HG02840 (cell line): ENCODE data around the gene CRCP.
"Not testable (repeated sequence)": the region's sequence is repeated elsewhere in the genome, so short reads cannot be mapped to it uniquely, and the experiment has no call there.

Experiments used
- ATAC-seq: cut with Tn5 transposase; IDR thresholded peaks from one replicate; pipeline ENCODE4 v1.9.1; 2021; ENCODE audit warnings: mild to moderate bottlenecking, moderate library complexity, moderate number of reproducible peaks; ENCODE audit not compliant: unreplicated experiment, low FRiP score

CRCP gene

GRCh38 chr7:66105263-66105748 lies 9.3 kb upstream of the CRCP start:
- ATAC-seq: no peak

- ATAC-seq: not testable (repeated sequence)
Observed at GRCh38 chr7:66108410-66108809, 6.2 kb upstream of the CRCP start.

- no peak for ATAC-seq
Observed at GRCh38 chr7:66110856-66111255, 3.8 kb upstream of the CRCP start.

- not testable (repeated sequence) for ATAC-seq
Observed at GRCh38 chr7:66116680-66117420, 2.2 kb downstream of the CRCP start.

- no peak for ATAC-seq
Observed at GRCh38 chr7:66118603-66119002, 4.0 kb downstream of the CRCP start.

GRCh38 chr7:66119245-66119850 lies 4.7 kb downstream of the CRCP start:
- ATAC-seq: no peak

- no peak for ATAC-seq
Observed at GRCh38 chr7:66123175-66123528, 8.5 kb downstream of the CRCP start.

- ATAC-seq: not testable (repeated sequence)
Observed at GRCh38 chr7:66124569-66124861, 9.9 kb downstream of the CRCP start.

GRCh38 chr7:66125052-66125694 lies 10.5 kb downstream of the CRCP start:
- no peak for ATAC-seq

GRCh38 chr7:66125781-66126352 lies 11.2 kb downstream of the CRCP start:
- not testable (repeated sequence) for ATAC-seq

- not testable (repeated sequence) for ATAC-seq
Observed at GRCh38 chr7:66127172-66127571, 12.5 kb downstream of the CRCP start.

GRCh38 chr7:66138994-66139752 lies 24.5 kb downstream of the CRCP start:
- no peak for ATAC-seq

- ATAC-seq: no peak
Observed at GRCh38 chr7:66140924-66141323, 26.3 kb downstream of the CRCP start.

GRCh38 chr7:66142334-66142733 lies 27.7 kb downstream of the CRCP start:
- no peak for ATAC-seq

- ATAC-seq: no peak
Observed at GRCh38 chr7:66142996-66143395, 28.3 kb downstream of the CRCP start.

- ATAC-seq: no peak
Observed at GRCh38 chr7:66143876-66144332, 29.3 kb downstream of the CRCP start.

- no peak for ATAC-seq
Observed at GRCh38 chr7:66145400-66146104, 30.9 kb downstream of the CRCP start.

GRCh38 chr7:66146701-66147100 lies 32.1 kb downstream of the CRCP start:
- ATAC-seq: no peak

GRCh38 chr7:66147657-66148056 lies 33.0 kb downstream of the CRCP start:
- not testable (repeated sequence) for ATAC-seq

GRCh38 chr7:66150471-66150870 lies 35.8 kb downstream of the CRCP start:
- ATAC-seq: no peak
